ENCODE data around the gene TXNDC17. TPM values are rescaled to one million over a fixed set of nuclear protein-coding genes. Genes with fewer than 3 reads are reported as not detected.

The TXNDC17 gene
- total RNA-seq, 4 donors from 2014 or later, result 58.5 to 109 (median 74.2) TPM

- Histone ChIP-seq H3K4me1 (no peaks in the 10 kb centered on the region), H3K27ac (replicated peaks in 1 of 4) (no peak overlapping the region), H3K9me3 (no peaks in the 10 kb centered on the region), H3K27me3 (peaks cover 0 to 39% (median 0%) of the 10 kb centered on the region in 4 donors), H3K36me3 (no peaks in the 10 kb centered on the region), H3K4me3 (no peak overlapping the region)
- WGBS, result 75% methylated on average over 6 of the region's 6 CpGs
- intact Hi-C loops (cut with DNase I), result no loop called here
- TF ChIP-seq POLR2A (IDR thresholded peaks at IDR 0.05; ENCODE audit: low read depth), result no peak
- no peak for TF ChIP-seq POLR2AphosphoS5 (IDR thresholded peaks at IDR 0.05)
- no peak for TF ChIP-seq EP300 (IDR thresholded peaks at IDR 0.05)
- TF ChIP-seq CTCF (IDR thresholded peaks at IDR 0.05), result no peak
- no peak for DNase-seq (ENCODE audit: extremely low spot score)
These were observed 38.4 kb downstream of the TXNDC17 start for GRCh38 chr17:6679241-6679640.

- H3K4me3 ChIP-seq, result no peak overlapping the region
- no peak for DNase-seq (ENCODE audit: extremely low spot score)
- H3K9me3 ChIP-seq, result no peaks in the 10 kb centered on the region
- WGBS, result 65% methylated on average over 4 of the region's 4 CpGs
- H3K4me1 ChIP-seq, result no peaks in the 10 kb centered on the region
- intact Hi-C loops (cut with DNase I), result no loop called here
- peaks cover 0 to 56% (median 0%) of the 10 kb centered on the region in 4 donors for H3K27me3 ChIP-seq
- H3K27ac ChIP-seq (replicated peaks in 1 of 4), result no peak overlapping the region
- H3K36me3 ChIP-seq, result no peaks in the 10 kb centered on the region
- TF ChIP-seq POLR2AphosphoS5 (IDR thresholded peaks at IDR 0.05) (no peak), CTCF (IDR thresholded peaks at IDR 0.05) (no peak), EP300 (IDR thresholded peaks at IDR 0.05) (no peak), POLR2A (IDR thresholded peaks at IDR 0.05; ENCODE audit: low read depth) (no peak)
These were observed 40.3 kb downstream of the TXNDC17 start for GRCh38 chr17:6681176-6681575.

DNA sequence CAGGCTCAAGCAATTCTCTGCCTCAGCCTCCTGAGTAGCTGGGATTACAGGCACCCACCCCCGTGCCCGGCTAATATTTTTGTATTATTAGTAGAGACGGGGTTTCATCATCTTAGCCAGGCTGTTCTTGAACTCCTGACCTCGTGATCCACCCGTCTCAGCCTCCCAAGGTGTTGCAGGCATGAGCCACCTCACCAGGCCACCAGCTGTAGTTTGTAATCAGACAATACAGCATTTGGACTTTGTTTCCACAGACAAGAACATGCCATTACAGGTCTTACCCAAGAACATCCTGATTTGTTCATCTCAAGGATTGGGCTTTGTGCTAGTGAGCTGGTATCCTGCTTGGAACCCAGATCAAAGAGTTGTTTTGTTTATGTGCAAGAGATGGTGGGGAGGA lies 40.8 kb downstream of the TXNDC17 start:
- no peaks in the 10 kb centered on the region for H3K36me3 ChIP-seq
- H3K27me3 ChIP-seq, result peaks cover 0 to 56% (median 0%) of the 10 kb centered on the region in 4 donors
- H3K9me3 ChIP-seq, result no peaks in the 10 kb centered on the region
- H3K4me1 ChIP-seq, result no peaks in the 10 kb centered on the region
- H3K27ac ChIP-seq (replicated peaks in 1 of 4), result no peak overlapping the region
- intact Hi-C loops (cut with DNase I), result no loop called here
- DNase-seq (ENCODE audit: extremely low spot score), result no peak
- H3K4me3 ChIP-seq, result no peak overlapping the region
- no peak for TF ChIP-seq POLR2A (IDR thresholded peaks at IDR 0.05; ENCODE audit: low read depth)
- no peak for TF ChIP-seq POLR2AphosphoS5 (IDR thresholded peaks at IDR 0.05)
- TF ChIP-seq EP300 (IDR thresholded peaks at IDR 0.05), result no peak
- no peak for TF ChIP-seq CTCF (IDR thresholded peaks at IDR 0.05)
- 66% methylated on average over 5 of the region's 5 CpGs for WGBS

DNA sequence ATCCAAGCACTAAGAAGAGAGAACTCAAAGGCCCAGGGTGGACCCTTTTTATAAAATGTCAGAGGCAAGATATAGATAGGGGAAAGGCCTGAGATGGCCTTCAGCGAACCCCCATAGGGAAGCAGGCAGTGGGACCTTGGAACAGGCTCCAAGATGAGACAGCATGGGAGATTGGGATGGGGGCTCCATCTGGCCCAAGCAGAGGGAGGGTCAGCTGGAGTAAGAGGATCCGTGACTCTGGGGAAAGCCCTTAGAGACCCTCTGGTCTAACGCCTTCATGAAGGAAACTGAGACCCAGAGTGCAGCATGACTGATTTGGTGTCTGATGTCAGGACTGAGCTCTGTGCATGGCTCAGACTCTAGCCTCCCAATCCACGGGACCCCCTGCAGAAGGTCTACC lies 41.5 kb downstream of the TXNDC17 start:
- Histone ChIP-seq H3K36me3 (no peaks in the 10 kb centered on the region), H3K27me3 (peaks cover 0 to 53% (median 0%) of the 10 kb centered on the region in 4 donors), H3K4me3 (no peak overlapping the region), H3K4me1 (no peaks in the 10 kb centered on the region), H3K27ac (replicated peaks in 1 of 4) (no peak overlapping the region), H3K9me3 (no peaks in the 10 kb centered on the region)
- DNase-seq (ENCODE audit: extremely low spot score), result no peak
- TF ChIP-seq POLR2AphosphoS5 (IDR thresholded peaks at IDR 0.05) (no peak), CTCF (IDR thresholded peaks at IDR 0.05) (no peak), EP300 (IDR thresholded peaks at IDR 0.05) (no peak), POLR2A (IDR thresholded peaks at IDR 0.05; ENCODE audit: low read depth) (no peak)
- WGBS, result 84% methylated on average over 4 of the region's 4 CpGs
- intact Hi-C loops (cut with DNase I), result no loop called here

DNA sequence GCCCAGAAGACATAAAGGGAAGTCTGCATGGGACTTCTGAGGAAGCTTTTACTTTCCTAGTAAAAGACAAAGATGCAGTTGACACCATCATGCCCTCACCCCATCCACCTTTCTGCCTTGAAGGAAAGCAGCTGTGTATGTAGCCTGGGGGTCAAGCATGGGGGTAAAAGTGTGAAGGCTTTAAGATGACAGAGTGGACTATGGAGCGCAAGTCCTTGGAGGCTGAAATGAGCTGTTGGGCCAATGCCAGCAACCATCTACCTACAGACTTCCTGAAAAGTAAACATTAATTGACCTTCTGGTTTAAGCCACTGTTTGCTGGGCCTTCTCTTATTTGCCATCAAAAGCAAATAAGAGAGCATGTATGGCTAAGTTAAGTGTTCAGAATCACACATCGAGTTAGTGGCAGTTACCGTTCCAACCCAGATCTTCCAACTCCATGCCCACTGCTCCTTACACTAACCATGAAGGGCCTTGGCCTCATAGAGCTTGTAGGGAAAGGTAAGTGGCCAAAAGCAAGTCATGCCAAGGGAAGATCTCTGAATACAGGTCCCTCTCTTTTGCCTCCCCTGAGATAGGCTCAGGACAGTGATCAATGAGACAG lies 42.3 kb downstream of the TXNDC17 start:
- 82% methylated on average over 3 of the region's 3 CpGs for WGBS
- DNase-seq (ENCODE audit: extremely low spot score), result no peak
- intact Hi-C loops (cut with DNase I), result no loop called here

More for the DNA sequence above, 42.3 kb downstream of the TXNDC17 start:
- Histone ChIP-seq H3K4me1 (no peaks in the 10 kb centered on the region), H3K9me3 (no peaks in the 10 kb centered on the region), H3K27ac (replicated peaks in 1 of 4) (no peak overlapping the region), H3K4me3 (no peak overlapping the region), H3K36me3 (no peaks in the 10 kb centered on the region), H3K27me3 (peaks cover 0 to 50% (median 0%) of the 10 kb centered on the region in 4 donors)
- TF ChIP-seq CTCF (IDR thresholded peaks at IDR 0.05) (no peak), EP300 (IDR thresholded peaks at IDR 0.05) (no peak), POLR2AphosphoS5 (IDR thresholded peaks at IDR 0.05) (no peak), POLR2A (IDR thresholded peaks at IDR 0.05; ENCODE audit: low read depth) (no peak)
